CD4-positive, alpha-beta T cell treated with Interleukin-12 subunit alpha and Interleukin-12 subunit beta, for 1 hour (primary cell): Measurements from ENCODE around the gene NOL4L.

Experiments
- DNase-seq: peaks from one replicate; pipeline ENCODE4 v3.0.0-alpha.2; 2020

Gene NOL4L

GRCh38 chr20:32439132-32439829, 145.9 kb downstream of the NOL4L start:
- DNase-seq = peak; percentile 8

- no peak for DNase-seq
Measured at GRCh38 chr20:32438331-32438858, 146.7 kb downstream of the NOL4L start.

- peak; percentile 8 for DNase-seq
Measured at GRCh38 chr20:32437391-32438074, 147.6 kb downstream of the NOL4L start.

- DNase-seq = no peak
Measured at GRCh38 chr20:32436968-32437367, 148.2 kb downstream of the NOL4L start.

- no peak for DNase-seq
Measured at GRCh38 chr20:32436142-32436861, 148.8 kb downstream of the NOL4L start.

GRCh38 chr20:32435449-32436107, 149.6 kb downstream of the NOL4L start:
- DNase-seq = no peak

- DNase-seq = no peak
Measured at GRCh38 chr20:32434434-32434833, 150.7 kb downstream of the NOL4L start.

GRCh38 chr20:32433311-32434021, 151.7 kb downstream of the NOL4L start:
- DNase-seq = no peak

GRCh38 chr20:32432277-32432676, 152.9 kb downstream of the NOL4L start:
- DNase-seq = no peak

GRCh38 chr20:32431457-32431856, 153.7 kb downstream of the NOL4L start:
- no peak for DNase-seq

- no peak for DNase-seq
Measured at GRCh38 chr20:32429745-32430360, 155.3 kb downstream of the NOL4L start.

- no peak for DNase-seq
Measured at GRCh38 chr20:32429343-32429742, 155.8 kb downstream of the NOL4L start.

GRCh38 chr20:32427996-32428395, 157.1 kb downstream of the NOL4L start:
- no peak for DNase-seq

GRCh38 chr20:32421290-32421689, 163.8 kb downstream of the NOL4L start:
- DNase-seq = no peak

GRCh38 chr20:32418376-32418775, 166.8 kb downstream of the NOL4L start:
- no peak for DNase-seq

GRCh38 chr20:32416206-32416605, 168.9 kb downstream of the NOL4L start:
- DNase-seq = no peak

- DNase-seq = no peak
Measured at GRCh38 chr20:32415494-32415893, 169.6 kb downstream of the NOL4L start.

GRCh38 chr20:32411955-32412706, 173.0 kb downstream of the NOL4L start:
- no peak for DNase-seq

GRCh38 chr20:32407131-32407750, 177.9 kb downstream of the NOL4L start:
- DNase-seq = peak; percentile 69

- DNase-seq = no peak
Measured at GRCh38 chr20:32406701-32407100, 178.4 kb downstream of the NOL4L start.

- DNase-seq = no peak
Measured at GRCh38 chr20:32404017-32404416, 181.1 kb downstream of the NOL4L start.
